DOHH2 (cell line): ENCODE results near the gene SBK1.
"Not testable (repeated sequence)": the region's sequence is repeated elsewhere in the genome, so short reads cannot be mapped to it uniquely, and the experiment has no call there.

ENCODE experiments used
- EZH2phosphoT487 ChIP-seq: fragments of 200-600 bp; sonication (generic); IDR thresholded peaks from 2 replicates; pipeline ENCODE4 v1.6.1; 2017; ENCODE audit warnings: borderline replicate concordance, mild to moderate bottlenecking, antibody characterized with exemption, low read length, moderate library complexity, mixed read lengths
- TF ChIP-seq, protein P1 (sequence below): fragments of 200-600 bp; sonication (generic); IDR thresholded peaks from one replicate; pipeline ENCODE4 v1.5.1; 2014; ENCODE audit warnings: antibody characterized with exemption, mild to moderate bottlenecking, low read depth, low read length; ENCODE audit not compliant: poor library complexity, severe bottlenecking

DNA sequence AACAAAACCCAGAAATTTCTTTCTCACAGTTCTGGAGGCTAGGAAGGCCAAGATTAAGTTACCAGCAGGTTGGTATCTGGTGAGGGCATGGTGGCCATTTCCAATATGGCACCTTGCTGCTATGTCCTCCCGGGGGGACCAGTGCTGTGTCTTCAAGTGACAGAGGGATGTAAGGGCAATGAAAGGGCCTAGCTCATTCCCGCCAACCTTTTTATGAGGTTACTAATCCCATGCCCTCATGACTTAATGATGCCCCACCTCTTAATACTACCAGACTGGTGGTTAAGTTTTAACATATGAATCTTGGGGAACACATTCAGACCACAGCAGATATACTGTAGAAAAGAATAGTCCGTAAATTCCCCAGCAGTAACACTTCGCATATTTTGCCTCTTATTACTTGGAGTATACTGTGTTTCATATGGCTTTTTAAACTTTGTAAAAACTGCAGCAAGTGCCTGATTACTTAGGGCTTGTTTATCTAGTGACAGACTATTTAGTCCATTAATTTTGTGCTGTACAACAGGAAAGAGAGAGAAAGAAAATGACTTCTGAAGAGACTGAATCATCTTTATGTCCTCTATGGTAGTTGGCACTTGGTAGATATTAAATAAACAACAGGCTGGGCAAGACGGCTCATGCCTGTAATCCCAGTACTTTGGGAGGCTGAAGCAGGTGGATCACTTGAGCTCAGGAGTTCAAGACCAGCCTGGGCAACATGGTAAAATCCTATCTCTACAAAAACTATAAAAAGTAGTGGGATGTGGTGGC lies 44.8 kb downstream of the SBK1 start:
- TF ChIP-seq, protein P1, sequence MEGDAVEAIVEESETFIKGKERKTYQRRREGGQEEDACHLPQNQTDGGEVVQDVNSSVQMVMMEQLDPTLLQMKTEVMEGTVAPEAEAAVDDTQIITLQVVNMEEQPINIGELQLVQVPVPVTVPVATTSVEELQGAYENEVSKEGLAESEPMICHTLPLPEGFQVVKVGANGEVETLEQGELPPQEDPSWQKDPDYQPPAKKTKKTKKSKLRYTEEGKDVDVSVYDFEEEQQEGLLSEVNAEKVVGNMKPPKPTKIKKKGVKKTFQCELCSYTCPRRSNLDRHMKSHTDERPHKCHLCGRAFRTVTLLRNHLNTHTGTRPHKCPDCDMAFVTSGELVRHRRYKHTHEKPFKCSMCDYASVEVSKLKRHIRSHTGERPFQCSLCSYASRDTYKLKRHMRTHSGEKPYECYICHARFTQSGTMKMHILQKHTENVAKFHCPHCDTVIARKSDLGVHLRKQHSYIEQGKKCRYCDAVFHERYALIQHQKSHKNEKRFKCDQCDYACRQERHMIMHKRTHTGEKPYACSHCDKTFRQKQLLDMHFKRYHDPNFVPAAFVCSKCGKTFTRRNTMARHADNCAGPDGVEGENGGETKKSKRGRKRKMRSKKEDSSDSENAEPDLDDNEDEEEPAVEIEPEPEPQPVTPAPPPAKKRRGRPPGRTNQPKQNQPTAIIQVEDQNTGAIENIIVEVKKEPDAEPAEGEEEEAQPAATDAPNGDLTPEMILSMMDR: not testable (repeated sequence)
- TF ChIP-seq EZH2phosphoT487: not testable (repeated sequence)
